GM19463 (cell line): ENCODE results near the gene GRIK3.
"Not testable (repeated sequence)": the region's sequence is repeated elsewhere in the genome, so short reads cannot be mapped to it uniquely, and the experiment has no call there.

Experiments
- ATAC-seq: cut with Tn5 transposase; IDR thresholded peaks from one replicate; pipeline ENCODE4 v1.9.1; 2021; ENCODE audit warnings: mild to moderate bottlenecking, moderate library complexity; ENCODE audit not compliant: unreplicated experiment

GRIK3 gene

DNA sequence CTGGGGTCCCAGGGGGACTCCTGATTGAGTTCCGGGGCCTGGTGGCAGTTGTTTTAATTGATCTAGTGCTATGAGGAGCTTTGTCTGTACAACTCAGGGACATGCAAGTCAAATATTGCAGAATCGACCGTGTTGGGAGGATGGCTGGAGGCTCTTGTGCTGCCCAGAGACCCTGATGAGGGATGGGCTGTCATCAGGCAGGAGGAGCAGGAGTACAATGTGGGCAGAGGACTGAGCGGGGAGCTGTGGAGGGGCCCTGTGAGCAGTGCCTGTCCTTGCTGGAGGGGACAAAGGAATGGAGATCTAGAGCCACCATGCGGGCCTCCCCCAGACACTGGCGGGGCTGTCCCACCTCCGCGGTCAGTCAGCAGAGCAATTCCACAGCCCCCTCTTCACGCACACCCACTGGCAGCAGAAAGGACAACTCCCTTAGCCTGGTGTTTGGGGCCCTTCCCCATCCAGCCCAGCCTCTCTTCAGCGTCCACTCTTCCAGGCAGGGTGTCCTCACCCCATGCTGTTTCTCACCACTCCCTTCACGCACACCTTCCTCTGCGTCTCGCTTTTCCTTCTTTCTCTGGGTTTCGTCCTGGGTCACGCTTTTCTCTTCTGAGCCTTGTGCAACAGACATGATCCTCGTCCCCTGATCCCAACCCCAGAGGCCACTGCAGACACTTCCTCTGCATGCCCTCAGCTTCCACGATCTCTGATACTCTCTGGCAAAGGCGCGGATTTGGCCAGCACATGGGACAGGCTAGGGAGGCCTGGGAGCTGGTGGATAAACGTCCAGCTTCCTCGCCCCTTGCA is 122.6 kb downstream of the GRIK3 start:
- no peak for ATAC-seq

DNA sequence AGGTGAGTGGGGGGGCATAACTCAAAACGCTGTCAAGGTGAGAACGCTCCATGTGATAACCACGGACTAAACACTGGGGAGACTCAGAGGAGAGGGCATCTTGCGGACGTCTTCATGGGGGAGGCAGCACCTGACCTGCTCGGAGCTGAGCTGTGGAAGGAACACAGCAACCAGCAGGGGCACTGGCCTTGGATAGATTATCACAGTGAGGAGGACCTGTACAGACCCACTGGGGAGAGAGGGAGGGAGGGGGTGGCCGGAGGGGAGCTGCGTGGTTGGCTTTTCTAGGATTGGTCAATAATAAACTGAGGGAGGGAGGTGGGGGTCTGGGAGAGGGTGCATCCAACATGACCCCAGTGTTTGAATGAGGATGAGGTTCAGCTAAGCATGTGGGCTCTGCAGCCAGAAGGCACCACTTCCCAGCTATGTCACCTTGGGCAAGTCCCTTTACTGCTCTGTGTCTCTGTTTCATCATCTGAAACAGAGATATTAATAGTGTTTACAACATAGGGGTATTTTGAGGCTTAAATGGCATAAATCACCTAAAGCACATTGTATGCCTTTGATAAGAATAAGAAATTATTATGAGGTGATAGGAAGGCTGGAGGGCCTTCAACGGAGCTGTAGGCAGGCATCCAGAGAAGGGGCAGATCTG is 123.3 kb downstream of the GRIK3 start:
- ATAC-seq = no peak

DNA sequence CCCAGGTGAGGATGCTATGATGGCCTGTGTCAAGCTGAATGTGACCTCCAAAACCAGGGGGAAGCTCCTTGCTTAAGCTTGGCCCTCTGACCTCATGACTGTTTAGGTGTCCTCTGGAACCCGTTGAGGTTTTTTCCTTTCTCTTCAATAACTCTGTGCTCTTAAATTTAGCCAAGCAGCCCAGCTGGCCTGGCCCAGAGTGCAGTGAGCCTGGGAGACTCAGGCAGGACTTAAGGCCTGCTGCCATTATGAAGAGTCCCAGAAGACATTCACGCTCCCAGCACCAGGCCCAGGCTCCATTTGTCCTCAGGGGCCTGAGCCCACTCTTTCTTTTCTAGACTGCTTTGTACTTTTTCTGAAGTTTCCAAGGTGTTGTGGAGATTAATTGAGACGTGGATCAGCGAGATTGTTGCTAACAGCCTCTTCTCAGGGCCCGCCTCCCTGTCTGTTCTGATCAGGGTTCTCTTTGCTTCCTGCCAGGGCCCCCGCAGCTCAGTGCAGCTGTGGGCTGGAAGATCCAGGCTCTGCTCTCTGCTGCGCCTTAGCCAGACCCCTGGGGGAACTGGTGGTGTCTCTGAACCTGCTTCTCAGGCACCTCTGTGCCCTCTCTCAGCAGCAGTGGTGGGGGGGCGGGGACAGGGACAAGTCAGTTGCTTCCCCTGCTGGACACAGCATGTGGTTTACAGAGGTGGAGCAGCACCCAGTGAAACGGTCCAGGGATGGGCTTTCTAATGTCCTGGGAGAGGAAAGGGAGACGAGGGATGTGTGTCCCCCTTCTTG is 124.2 kb downstream of the GRIK3 start:
- no peak for ATAC-seq

DNA sequence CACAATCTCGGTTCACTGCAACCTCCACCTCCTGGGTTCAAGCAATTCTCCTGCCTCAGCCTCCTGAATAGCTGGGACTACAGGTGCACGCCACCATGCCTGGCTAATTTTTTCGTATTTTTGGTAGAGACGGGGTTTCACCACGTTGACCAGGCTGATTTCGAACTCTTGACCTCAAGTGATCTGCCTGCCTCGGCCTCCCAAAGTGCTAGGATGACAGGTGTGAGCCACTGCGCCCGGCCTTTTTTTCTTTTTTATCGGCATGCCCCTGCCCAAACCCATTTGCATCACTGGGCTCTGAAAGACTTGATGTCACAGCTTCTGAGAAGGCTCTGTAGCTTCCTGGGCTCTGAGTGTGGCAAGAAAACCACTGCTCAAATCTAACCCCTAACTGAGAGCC is 125.0 kb downstream of the GRIK3 start:
- ATAC-seq = not testable (repeated sequence)

DNA sequence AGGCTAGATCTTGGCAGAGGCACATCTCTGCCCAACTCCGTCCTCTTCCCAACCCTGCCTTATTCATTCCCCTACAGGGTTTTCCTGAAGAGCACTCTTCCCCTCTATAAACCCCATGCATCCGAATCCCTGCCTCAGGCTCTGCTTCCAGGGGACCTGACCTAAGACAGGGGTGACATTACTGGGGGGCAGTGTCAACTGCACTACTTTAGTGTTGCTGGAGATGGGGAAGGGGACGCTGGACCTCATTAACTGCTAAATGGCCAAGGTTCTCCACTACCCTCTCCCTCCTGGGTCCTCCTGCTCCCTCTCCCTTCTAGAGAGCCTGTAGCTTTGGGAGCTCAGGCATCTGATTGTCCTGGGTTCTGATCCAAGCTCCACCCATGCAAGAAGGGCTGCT is 126.2 kb downstream of the GRIK3 start:
- ATAC-seq = no peak

DNA sequence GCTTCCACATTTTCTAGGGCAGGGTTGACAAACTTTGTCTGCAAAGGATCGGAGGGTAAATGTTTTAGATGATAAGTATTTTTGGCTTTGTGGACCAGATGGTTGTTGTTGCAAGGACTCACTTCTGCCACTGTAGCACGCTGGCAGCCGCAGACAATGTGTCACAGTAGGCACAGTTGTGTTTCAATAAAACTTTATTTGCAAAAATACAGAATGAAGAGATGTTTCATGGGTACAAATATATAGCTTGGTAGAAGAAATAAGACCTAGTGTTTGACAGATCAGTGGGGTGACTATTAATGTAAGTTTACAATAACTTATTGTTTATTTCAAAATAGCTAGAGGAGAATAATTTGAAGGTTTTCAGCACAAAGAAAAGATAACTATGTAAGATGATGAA is 127.8 kb downstream of the GRIK3 start:
- no peak for ATAC-seq

DNA sequence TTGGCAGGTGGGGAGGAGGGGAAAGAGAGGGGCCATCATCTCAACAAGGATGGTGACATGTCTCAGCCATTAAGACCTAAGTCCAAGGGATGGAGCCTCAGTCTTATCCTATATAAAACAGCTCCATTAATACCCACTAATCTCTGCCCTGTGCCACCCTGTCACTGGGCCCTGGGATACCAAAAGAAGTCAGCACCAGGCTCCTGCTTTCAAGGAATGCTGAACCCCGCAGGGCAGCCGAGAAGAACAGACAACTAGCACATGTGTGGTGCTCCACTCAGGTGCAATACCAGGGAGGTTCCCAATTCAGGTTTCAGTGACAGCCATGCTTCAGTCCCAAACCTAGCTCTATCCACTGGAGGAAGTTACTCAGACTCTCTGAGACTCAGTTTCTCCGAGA is 128.4 kb downstream of the GRIK3 start:
- ATAC-seq = no peak

DNA sequence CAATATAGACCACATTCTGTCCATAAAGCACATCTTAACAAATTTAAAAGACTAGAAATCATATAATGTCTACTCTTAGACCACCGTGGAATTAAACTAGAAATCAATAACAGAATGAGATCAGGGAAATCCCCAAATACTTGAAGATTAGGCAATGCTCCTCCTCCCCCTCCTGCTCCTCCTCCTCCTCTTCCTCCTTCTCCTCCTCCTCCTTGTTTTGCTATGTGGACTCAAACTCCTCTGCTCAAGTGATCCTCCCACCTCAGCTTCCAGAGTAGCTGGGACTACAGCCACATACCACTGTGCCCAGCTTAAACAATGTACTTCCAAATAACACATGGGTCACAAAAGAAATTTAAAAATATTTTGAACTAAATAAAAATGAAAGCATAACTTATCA is 134.2 kb downstream of the GRIK3 start:
- ATAC-seq = no peak

DNA sequence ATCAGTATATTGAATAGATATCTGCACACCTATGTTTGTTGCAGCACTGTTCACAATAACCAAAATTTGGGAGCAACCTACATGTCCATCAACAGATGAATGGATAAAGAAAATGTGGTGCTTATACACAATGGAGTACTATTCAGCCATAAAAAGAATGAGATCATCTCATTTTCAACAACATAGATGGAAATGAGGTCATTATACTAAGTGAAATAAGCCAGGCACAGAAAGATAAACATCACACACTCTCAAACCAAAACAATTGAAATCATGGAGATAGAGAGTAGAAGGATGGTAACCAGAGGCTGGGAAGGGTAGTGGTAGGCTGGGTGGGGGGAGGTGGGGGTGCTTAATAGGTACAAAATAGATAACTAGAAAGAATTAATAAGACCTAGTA is 136.5 kb downstream of the GRIK3 start:
- not testable (repeated sequence) for ATAC-seq

DNA sequence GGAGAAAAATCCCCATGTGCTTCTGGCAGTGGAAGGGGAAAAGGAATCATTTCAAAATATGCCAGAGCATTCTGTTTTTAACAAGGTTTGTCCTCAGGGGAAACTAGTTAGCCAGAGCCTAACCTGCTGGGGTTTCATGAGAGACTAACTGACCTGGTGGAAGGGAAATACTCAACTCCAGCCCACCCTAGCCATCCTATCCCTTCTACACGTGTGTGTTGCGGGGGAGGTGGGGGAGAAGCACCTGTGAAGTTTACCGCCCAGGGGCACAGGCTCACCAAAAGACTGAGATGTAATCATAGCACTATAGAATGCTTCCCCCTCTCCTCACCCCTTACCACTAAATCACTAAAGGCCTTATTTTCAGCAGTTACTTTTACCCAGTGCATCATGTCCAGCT is 139.5 kb downstream of the GRIK3 start:
- no peak for ATAC-seq

DNA sequence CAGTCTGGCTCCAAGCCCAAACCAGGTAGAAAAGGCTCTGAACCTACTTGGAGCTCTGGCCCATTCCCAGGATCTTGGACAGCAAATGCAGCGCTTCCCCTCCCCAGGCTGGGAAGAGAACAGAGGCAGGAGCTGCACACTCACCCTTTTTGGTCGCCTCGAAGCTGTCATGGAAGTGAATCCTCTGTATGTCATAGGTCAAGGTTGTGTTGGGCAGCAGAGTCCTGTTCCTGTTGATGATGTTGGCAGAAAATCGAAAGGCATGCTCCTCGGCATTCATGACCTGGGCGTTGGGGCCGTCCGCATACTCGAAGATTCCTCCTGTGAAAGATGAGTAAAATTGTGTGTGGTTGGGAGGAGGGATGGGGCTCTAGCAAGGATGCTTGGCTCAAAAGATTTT is 143.5 kb downstream of the GRIK3 start:
- no peak for ATAC-seq

DNA sequence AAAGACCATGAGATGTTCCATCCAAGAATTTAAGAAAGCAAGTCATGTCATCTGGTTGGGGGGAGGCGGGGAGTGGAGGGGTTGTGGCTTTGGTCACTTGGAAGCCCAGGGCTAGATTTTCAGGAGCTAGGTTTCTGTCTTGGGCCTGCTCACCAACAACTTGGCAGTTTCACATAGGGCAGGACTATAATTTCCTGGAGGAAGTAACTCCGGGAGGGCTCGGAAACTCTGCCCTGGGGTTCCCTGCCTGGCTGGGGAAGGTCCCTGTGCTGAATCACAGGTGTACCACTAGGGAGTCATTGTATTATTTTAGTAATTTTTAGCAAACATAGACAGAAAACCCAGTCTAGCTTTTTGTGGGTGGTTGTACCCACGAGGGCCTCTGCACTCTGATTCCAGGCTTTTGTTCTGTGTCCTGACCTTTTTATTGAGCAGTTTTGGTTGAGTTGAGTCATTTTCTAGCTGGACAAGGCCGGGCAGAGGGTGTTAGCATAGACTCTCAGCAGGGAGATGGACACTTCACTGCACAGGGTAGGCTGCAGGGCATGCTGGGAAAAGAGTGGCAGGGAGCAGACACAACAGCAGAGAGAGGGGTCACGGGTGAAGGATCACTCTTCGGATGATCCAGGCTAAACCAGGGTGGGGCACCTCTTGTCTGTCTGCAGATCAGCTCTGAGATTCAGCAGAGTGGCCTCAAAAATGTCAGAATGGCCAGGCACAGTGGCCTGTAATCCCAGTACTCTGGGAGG is 144.7 kb downstream of the GRIK3 start:
- ATAC-seq = no peak

DNA sequence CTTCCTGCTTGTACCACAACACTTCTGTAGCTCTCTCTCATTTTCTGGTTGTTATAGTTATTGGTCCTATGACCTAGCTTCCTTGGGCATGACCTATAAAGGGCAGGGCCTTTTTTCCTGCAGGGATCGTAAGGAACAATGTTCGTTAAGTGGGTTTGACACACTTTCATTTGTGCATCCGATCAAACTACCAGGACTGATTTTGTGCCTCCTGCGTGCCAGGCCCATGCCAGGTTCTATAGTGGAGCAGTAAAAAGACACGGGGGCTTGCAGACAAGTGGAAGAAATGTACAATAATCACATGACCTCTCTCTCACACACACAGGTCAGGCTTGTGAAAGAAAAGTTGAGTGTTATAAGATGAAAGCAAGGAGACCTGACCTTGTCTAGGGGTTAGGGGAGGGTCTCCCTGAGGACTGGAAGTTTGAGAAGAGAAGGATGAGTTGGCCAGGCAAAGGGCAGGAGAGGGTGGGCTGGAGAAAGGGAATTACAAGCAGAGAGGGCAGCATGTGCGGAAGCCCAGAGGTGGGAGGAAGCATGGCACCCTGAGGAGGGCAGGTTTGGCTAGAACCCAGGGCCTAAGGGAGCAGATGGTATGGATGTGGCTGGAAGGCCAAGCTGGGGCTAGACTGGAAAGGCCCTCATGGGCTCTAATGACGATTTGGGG is 145.4 kb downstream of the GRIK3 start:
- no peak for ATAC-seq

DNA sequence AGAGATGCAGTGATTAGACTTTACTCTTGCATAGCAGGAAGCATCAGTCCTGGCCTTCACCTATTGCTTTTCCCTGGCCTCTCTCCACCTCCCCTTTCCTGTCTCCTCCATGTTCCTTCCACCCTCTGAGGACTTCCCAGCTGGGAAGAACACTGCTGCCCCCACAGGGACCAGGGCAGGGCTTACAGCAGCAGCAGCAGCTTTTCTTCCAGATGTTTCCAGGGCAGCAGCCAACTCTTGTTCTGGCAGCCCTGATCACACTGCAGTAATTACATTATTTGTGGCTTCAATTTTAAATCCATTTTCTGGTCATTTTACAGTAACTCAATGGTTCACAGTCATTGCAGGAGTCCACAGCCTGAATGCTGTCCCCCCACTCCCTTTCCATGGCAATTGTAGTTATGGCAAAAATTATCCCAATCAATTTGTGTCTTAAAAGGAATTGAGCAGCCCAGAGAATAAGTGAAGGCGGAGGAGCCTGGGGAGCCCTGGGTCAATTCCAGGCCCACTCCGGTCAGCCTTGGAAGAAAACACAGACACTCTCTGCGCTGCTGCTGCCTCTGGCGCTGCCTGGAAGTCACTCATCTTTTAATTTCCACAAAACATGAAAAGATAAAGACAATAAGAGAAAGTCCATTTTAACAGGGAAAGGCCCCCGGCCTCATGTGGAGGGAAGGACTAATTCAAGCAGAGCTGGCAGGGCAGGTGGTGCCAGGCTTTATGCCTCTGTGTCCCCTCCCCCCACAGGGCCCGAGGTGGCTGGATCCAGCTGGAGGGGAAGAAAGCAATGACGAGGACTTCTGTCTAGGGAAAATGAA is 148.6 kb downstream of the GRIK3 start:
- ATAC-seq = no peak

DNA sequence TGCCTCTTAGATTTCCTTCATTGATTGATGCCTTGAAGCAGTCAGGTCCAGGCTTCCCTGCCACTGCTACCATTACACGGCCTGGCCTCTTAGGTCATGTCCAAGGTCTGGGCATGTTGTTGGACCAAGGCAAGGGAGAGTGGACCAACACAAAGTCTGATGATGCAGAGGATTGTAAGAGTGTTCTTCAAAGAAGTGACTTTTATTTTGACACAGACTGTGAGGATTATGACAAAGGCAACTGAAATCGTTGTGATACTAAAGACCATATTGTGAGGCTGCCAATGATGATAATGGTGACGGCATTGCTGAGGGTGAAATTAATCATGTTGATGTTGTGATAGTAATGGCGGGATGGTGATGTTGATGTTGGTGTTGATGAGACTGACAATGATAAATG is 149.5 kb downstream of the GRIK3 start:
- no peak for ATAC-seq

DNA sequence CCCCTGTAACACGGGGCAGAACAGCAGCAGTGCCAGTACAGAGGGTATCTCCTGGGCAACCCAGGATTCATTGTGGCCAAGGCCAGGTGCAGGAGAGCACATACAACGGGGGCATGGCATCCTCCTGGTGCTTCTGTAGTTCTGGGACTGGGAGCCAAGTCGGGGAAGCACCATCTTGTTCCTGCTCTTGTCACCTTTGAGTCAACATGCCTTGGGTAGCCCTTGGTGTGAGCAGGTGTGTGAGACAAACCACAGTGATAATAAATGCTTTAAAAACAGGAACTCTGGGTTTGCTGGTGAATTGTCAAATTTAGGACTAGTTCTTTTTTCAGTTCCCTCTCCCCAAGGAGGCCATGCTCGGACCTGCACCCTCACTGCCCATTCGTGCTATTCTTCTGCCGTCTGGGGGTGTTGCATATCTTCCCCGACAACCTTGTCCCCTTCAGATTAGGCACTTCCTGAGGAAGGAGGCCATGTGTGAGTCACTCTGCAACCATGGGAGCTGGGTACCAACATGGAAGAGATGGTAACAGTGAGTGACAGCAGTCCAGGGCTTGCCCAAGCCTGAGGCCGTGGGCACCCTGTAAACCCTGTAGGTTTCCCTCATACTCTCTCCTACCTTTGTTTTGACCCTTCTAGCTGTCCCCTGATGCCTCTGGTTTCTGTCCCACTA is 150.2 kb downstream of the GRIK3 start:
- no peak for ATAC-seq

DNA sequence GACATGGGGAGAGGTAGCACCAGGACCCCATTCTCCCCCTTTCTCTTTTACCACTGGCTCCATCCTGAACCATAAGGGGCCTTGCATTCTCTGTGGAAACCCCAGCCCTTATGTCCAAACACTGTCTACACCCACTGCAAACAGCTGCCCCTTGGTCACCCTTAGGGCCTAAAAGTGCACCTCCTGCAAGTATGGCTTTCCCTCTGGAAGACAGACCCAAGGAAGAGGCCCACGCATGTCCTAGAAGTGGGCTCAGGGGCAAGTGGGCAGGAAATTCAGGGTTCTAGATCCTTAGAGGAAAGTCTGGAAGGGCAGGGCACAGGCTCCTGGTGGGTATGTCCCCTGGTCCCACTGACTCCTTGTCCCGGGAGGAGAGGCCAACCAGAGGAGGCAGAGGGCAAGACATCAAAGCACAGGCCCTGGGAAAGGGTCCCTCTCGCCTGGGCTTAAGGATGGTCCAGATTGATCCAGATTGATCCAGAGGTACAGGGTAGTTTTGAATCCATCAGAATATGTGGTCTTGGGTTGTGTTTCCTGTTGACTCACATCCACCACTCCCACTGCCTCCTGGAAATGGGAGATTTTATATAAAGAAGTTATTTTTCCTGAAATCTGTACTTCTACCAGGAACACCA is 150.9 kb downstream of the GRIK3 start:
- no peak for ATAC-seq

DNA sequence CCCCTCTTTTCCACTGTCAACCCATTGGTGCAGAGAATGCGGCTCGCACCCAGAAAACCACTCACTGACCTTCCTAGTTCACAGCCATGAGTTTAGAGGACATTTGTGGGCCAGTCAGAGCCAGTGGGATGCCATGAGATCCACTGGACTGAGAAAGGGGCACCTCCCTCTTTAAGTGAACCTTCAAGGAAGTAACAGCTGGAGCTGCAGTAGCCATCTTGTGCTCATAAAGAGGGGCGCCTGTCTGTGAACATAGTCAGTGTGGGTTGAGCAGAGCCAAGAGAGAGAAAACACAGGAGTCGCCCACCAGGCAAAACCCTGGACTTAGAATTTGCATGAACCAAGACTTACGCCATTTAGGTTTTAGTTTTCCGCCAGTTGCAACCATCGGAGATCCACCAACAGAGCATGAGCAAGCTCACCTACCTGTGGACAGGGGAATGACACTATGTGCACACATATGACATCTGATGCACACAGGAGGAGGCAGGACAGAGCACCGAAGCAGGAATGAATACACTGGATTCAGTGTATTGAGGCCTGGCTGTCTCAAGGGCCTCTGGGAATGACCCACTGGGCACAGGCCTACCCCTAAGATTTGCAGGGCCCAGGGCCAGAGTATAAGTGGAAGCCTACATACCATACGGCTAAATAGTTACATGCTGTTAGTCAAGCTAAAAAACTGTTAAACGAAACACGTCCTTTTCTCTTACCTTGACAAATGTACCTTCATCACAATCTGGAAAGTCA is 151.6 kb downstream of the GRIK3 start:
- no peak for ATAC-seq
